Measurements from ENCODE around the gene ZBTB25. TPM values are rescaled to one million over a fixed set of nuclear protein-coding genes. Genes with fewer than 3 reads are reported as not detected.
A peak's percentile ranks its signal among the peaks of the same experiment; 100 is the strongest.

Gene ZBTB25
- total RNA-seq, 2 donors from 2014 or later, result 30.4 to 31.3 TPM

- Mint-ChIP-seq H3K4me3 (no peak overlapping the region), H3K9me3 (no peaks in the 10 kb centered on the region), H3K36me3 (ENCODE audit: insufficient read depth in 2 of 2) (peaks cover 6 to 30% of the 10 kb centered on the region in 2 donors), H3K4me1 (ENCODE audit: low read depth) (peaks cover 28% of the 10 kb centered on the region), H3K27me3 (ENCODE audit: low read depth) (no peaks in the 10 kb centered on the region), H3K27ac (peak overlapping the region; percentile 44)
- DNase-seq (no peak), ATAC-seq (replicated peaks in 1 of 2) (peak in 1 of 2 donors; percentile 57)
Measured at GRCh38 chr14:64410084-64410774, 93.4 kb downstream of the ZBTB25 start.

- Mint-ChIP-seq H3K9me3 (no peaks in the 10 kb centered on the region), H3K27ac (peak overlapping the region; percentile 83), H3K36me3 (ENCODE audit: insufficient read depth in 2 of 2) (peaks cover 10 to 29% of the 10 kb centered on the region in 2 donors), H3K27me3 (ENCODE audit: low read depth) (no peaks in the 10 kb centered on the region), H3K4me3 (peak overlapping the region in 1 of 2 donors; percentile 40), H3K4me1 (ENCODE audit: low read depth) (peaks cover 29% of the 10 kb centered on the region)
- ATAC-seq (replicated peaks in 1 of 2), result no peak
- no peak for DNase-seq
Measured at GRCh38 chr14:64409126-64409920, 94.3 kb downstream of the ZBTB25 start.

GRCh38 chr14:64407329-64407728, 96.3 kb downstream of the ZBTB25 start:
- H3K36me3 Mint-ChIP-seq (ENCODE audit: insufficient read depth in 2 of 2), result peaks cover 13 to 28% of the 10 kb centered on the region in 2 donors
- H3K4me1 Mint-ChIP-seq (ENCODE audit: low read depth), result peaks cover 27% of the 10 kb centered on the region
- DNase-seq, result no peak
- H3K27ac Mint-ChIP-seq, result no peak overlapping the region
- ATAC-seq (replicated peaks in 1 of 2), result peak; percentile 24 to 64
- no peak overlapping the region for H3K4me3 Mint-ChIP-seq
- no peaks in the 10 kb centered on the region for H3K9me3 Mint-ChIP-seq
- no peaks in the 10 kb centered on the region for H3K27me3 Mint-ChIP-seq (ENCODE audit: low read depth)

GRCh38 chr14:64405295-64405694, 98.3 kb downstream of the ZBTB25 start:
- Mint-ChIP-seq H3K36me3 (ENCODE audit: insufficient read depth in 2 of 2) (peaks cover 14 to 30% of the 10 kb centered on the region in 2 donors), H3K9me3 (no peaks in the 10 kb centered on the region), H3K4me1 (ENCODE audit: low read depth) (peaks cover 18% of the 10 kb centered on the region), H3K27me3 (ENCODE audit: low read depth) (no peaks in the 10 kb centered on the region), H3K27ac (no peak overlapping the region), H3K4me3 (no peak overlapping the region)
- DNase-seq (no peak), ATAC-seq (replicated peaks in 1 of 2) (no peak)

- no peak overlapping the region for H3K27ac Mint-ChIP-seq
- H3K4me1 Mint-ChIP-seq (ENCODE audit: low read depth), result peaks cover 7% of the 10 kb centered on the region
- DNase-seq (no peak), ATAC-seq (replicated peaks in 1 of 2) (no peak)
- peaks cover 14 to 26% of the 10 kb centered on the region in 2 donors for H3K36me3 Mint-ChIP-seq (ENCODE audit: insufficient read depth in 2 of 2)
- H3K27me3 Mint-ChIP-seq (ENCODE audit: low read depth), result no peaks in the 10 kb centered on the region
- H3K4me3 Mint-ChIP-seq, result no peak overlapping the region
- no peaks in the 10 kb centered on the region for H3K9me3 Mint-ChIP-seq
Measured at GRCh38 chr14:64401949-64402348, 101.7 kb downstream of the ZBTB25 start.

- H3K4me1 Mint-ChIP-seq (ENCODE audit: low read depth), result peaks cover 7% of the 10 kb centered on the region
- ATAC-seq (replicated peaks in 1 of 2) (no peak), DNase-seq (no peak)
- H3K27ac Mint-ChIP-seq, result no peak overlapping the region
- no peak overlapping the region for H3K4me3 Mint-ChIP-seq
- peaks cover 14 to 26% of the 10 kb centered on the region in 2 donors for H3K36me3 Mint-ChIP-seq (ENCODE audit: insufficient read depth in 2 of 2)
- no peaks in the 10 kb centered on the region for H3K27me3 Mint-ChIP-seq (ENCODE audit: low read depth)
- H3K9me3 Mint-ChIP-seq, result no peaks in the 10 kb centered on the region
Measured at GRCh38 chr14:64400829-64401459, 102.7 kb downstream of the ZBTB25 start.

Other genes with a start within 250 kb of the ZBTB25 start
- gene ESR2, start 209.5 kb downstream of the ZBTB25 start, total RNA-seq, result 1 to 10 TPM in 1 of 2 donors, under 1 TPM in 1; 0.23 to 1.0 TPM
- 100 to 1,000 TPM; 123 to 164 TPM for gene MTHFD1, start 115.5 kb downstream of the ZBTB25 start, total RNA-seq
- 1 to 10 TPM; 1.2 to 1.9 TPM for gene AKAP5, start 38.3 kb downstream of the ZBTB25 start, total RNA-seq
- gene ZBTB1, start 932 bp upstream of the ZBTB25 start, total RNA-seq, result 10 to 100 TPM; 46.9 to 49.5 TPM
- 1 to 10 TPM; 5.5 to 7.7 TPM for gene HSPA2, start 36.9 kb upstream of the ZBTB25 start, total RNA-seq
- under 1 TPM in 1 of 2 donors, not detected in 1; 0.16 TPM for gene PPP1R36, start 46.1 kb upstream of the ZBTB25 start, total RNA-seq
- gene PLEKHG3, start 200.6 kb upstream of the ZBTB25 start, total RNA-seq, result 1 to 10 TPM; 2.4 to 8.8 TPM

Measured in activated T-cell treated with anti-CD3 and anti-CD28 coated beads, Interleukin-2, amount 50 U/mL, for 72 hours (primary cell).